SK-N-SH treated with all-trans-retinoic acid at 6 μM for 48 hours (cell line): ENCODE measurements around the gene CLIP1.

Experiments used
- ATAC-seq: fragments of 200-7000 bp; cut with Tn5 transposase; 3 replicates; pipeline ENCODE4 v1.9.1; 2020; ENCODE audit warnings: mild to moderate bottlenecking, moderate library complexity
- ARNTL ChIP-seq: fragments of 450-650 bp; formaldehyde crosslinking; IDR thresholded peaks from 2 replicates; pipeline ENCODE4 v1.5.0; 2020; ENCODE audit warnings: low read depth, mild to moderate bottlenecking, moderate library complexity, borderline replicate concordance
- BACH2 ChIP-seq: fragments of 250-450 bp; sonication (Bioruptor Pico); IDR thresholded peaks from 2 replicates; pipeline ENCODE4 v1.9.0; 2021; ENCODE audit warnings: mild to moderate bottlenecking, borderline replicate concordance
- CREB5 ChIP-seq: fragments of 250-450 bp; sonication (Bioruptor Pico); IDR thresholded peaks from 2 replicates; pipeline ENCODE4 v1.5.1; 2020; ENCODE audit warnings: low read depth, mild to moderate bottlenecking, moderate library complexity
- CSDC2 ChIP-seq: fragments of 250-450 bp; sonication (Bioruptor Pico); IDR thresholded peaks from 2 replicates; pipeline ENCODE4 v1.5.0; 2020; ENCODE audit warnings: mild to moderate bottlenecking, moderate library complexity
- CSRNP3 ChIP-seq: fragments of 250-450 bp; sonication (Bioruptor Pico); IDR thresholded peaks from 2 replicates; pipeline ENCODE4 v1.5.1; 2021; ENCODE audit warnings: mild to moderate bottlenecking, moderate library complexity
- ESRRG ChIP-seq: fragments of 250-450 bp; sonication (Bioruptor Pico); IDR thresholded peaks from 2 replicates; pipeline ENCODE4 v1.6.1; 2021; ENCODE audit warnings: mild to moderate bottlenecking
- GLIS3 ChIP-seq: fragments of 250-450 bp; sonication (Bioruptor Pico); IDR thresholded peaks from 2 replicates; pipeline ENCODE4 v1.5.0; 2020; ENCODE audit warnings: mild to moderate bottlenecking, moderate library complexity
- ISL1 ChIP-seq: fragments of 250-450 bp; sonication (Bioruptor Pico); IDR thresholded peaks from 2 replicates; pipeline ENCODE4 v2.1.2; 2022; ENCODE audit warnings: mild to moderate bottlenecking, moderate library complexity
- OSR1 ChIP-seq: fragments of 250-450 bp; sonication (Bioruptor Pico); IDR thresholded peaks from 2 replicates; pipeline ENCODE4 v1.8.0; 2022; ENCODE audit warnings: moderate library complexity, mild to moderate bottlenecking, inconsistent platforms
- PPARA ChIP-seq: fragments of 250-450 bp; sonication (Bioruptor Pico); IDR thresholded peaks from 2 replicates; pipeline ENCODE4 v1.5.0; 2020; ENCODE audit warnings: mild to moderate bottlenecking, borderline replicate concordance
- RARB ChIP-seq: fragments of 250-450 bp; sonication (Bioruptor Pico); IDR thresholded peaks from 2 replicates; pipeline ENCODE4 v1.8.0; 2021; ENCODE audit warnings: mild to moderate bottlenecking, moderate library complexity
- SNAI2 ChIP-seq: fragments of 250-450 bp; sonication (Bioruptor Pico); IDR thresholded peaks from 2 replicates; pipeline ENCODE4 v1.5.0; 2020; ENCODE audit warnings: mild to moderate bottlenecking, moderate library complexity
- TCF4 ChIP-seq: fragments of 250-450 bp; sonication (Bioruptor Pico); IDR thresholded peaks from 2 replicates; pipeline ENCODE4 v1.8.0; 2021; ENCODE audit warnings: mild to moderate bottlenecking, moderate library complexity, borderline replicate concordance
- ZFP3 ChIP-seq: fragments of 250-450 bp; sonication (Bioruptor Pico); IDR thresholded peaks from 2 replicates; pipeline ENCODE4 v1.5.0; 2020; ENCODE audit warnings: mild to moderate bottlenecking, moderate library complexity
- ZFP30 ChIP-seq: fragments of 450-650 bp; formaldehyde crosslinking; IDR thresholded peaks from 2 replicates; pipeline ENCODE4 v1.5.0; 2022; ENCODE audit warnings: mild to moderate bottlenecking, moderate library complexity
- ZNF565 ChIP-seq: fragments of 450-650 bp; formaldehyde crosslinking; conservative IDR thresholded peaks from 2 replicates; pipeline ENCODE4 v1.5.0; 2020; ENCODE audit warnings: low read depth, mild to moderate bottlenecking, moderate library complexity
- ZNF70 ChIP-seq: fragments of 450-650 bp; formaldehyde crosslinking; IDR thresholded peaks from 2 replicates; pipeline ENCODE4 v1.5.0; 2020; ENCODE audit warnings: mild to moderate bottlenecking, moderate library complexity
- ZNF8 ChIP-seq: fragments of 450-650 bp; formaldehyde crosslinking; IDR thresholded peaks from 2 replicates; pipeline ENCODE4 v1.5.0; 2020; ENCODE audit warnings: mild to moderate bottlenecking, moderate library complexity
- TF ChIP-seq, protein P1 (sequence below): fragments of 250-450 bp; sonication (Bioruptor Pico); IDR thresholded peaks from 2 replicates; pipeline ENCODE4 v1.8.0; 2021; ENCODE audit warnings: low read depth, mild to moderate bottlenecking, moderate library complexity, borderline replicate concordance
- TF ChIP-seq, protein P2 (sequence below): fragments of 250-450 bp; sonication (Bioruptor Pico); IDR thresholded peaks from 2 replicates; pipeline ENCODE4 v1.5.0; 2020; ENCODE audit warnings: mild to moderate bottlenecking, moderate library complexity
- TF ChIP-seq, protein P3 (sequence below): fragments of 250-450 bp; sonication (Bioruptor Pico); IDR thresholded peaks from 2 replicates; pipeline ENCODE4 v1.8.0; 2020; ENCODE audit warnings: mild to moderate bottlenecking, moderate library complexity, borderline replicate concordance

CLIP1 gene

DNA sequence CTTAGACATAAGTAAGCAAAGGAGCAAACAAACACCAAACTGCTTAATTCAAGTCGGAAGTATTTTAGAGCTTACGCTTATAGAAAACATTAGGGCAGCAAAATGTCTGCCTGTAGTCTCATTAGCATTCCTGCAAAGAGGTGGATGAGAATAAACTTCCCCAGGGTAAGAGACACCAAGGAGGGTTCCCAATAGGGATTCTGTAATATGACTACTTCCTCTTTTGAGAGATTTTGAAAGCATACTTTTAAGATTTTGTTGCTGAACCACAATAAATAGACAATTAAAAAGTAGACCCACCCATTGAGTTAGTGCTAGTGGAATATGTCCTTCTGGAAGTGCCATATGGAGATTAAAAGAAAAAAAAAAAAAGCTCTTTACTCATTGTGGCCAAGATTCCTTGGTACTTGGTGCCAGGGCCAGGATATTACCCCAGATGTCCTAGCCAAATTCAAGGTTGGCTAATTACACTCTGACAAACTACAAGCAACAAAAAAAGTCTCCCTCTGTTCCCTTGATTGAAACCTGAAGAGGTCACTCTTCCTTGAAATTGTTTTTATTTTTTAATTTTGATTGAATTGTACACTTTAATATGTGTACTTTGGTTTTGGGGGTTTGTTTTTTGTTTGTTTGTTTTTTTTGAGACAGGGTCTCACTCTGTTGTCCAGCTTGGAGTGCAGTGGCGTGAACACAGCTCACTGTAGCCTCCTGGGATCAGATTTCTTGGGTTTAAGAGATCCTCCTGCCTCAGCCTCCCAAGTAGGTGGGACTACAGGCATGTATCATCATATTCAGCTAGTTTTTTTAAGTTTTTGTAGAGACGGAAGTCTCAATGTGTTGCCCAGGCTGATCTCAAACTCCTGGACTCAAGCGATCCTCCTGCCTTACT is 8.7 kb downstream of the CLIP1 start:
- no peak for ATAC-seq
- TF ChIP-seq, protein P1, sequence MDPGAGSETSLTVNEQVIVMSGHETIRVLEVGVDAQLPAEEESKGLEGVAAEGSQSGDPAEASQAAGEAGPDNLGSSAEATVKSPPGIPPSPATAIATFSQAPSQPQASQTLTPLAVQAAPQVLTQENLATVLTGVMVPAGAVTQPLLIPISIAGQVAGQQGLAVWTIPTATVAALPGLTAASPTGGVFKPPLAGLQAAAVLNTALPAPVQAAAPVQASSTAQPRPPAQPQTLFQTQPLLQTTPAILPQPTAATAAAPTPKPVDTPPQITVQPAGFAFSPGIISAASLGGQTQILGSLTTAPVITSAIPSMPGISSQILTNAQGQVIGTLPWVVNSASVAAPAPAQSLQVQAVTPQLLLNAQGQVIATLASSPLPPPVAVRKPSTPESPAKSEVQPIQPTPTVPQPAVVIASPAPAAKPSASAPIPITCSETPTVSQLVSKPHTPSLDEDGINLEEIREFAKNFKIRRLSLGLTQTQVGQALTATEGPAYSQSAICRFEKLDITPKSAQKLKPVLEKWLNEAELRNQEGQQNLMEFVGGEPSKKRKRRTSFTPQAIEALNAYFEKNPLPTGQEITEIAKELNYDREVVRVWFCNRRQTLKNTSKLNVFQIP: no peak
- no peak for TF ChIP-seq CSRNP3 (CRISPR knock-in tag)
- TF ChIP-seq CSDC2 (CRISPR knock-in tag): no peak
- TF ChIP-seq ZNF565 (CRISPR knock-in tag): no peak
- TF ChIP-seq ESRRG (CRISPR knock-in tag): no peak
- TF ChIP-seq TCF4 (CRISPR knock-in tag): no peak
- no peak for TF ChIP-seq ARNTL (CRISPR knock-in tag)
- no peak for TF ChIP-seq GLIS3

GRCh38 chr12:122412851-122413433 is 9.5 kb downstream of the CLIP1 start:
- TF ChIP-seq, protein P2, sequence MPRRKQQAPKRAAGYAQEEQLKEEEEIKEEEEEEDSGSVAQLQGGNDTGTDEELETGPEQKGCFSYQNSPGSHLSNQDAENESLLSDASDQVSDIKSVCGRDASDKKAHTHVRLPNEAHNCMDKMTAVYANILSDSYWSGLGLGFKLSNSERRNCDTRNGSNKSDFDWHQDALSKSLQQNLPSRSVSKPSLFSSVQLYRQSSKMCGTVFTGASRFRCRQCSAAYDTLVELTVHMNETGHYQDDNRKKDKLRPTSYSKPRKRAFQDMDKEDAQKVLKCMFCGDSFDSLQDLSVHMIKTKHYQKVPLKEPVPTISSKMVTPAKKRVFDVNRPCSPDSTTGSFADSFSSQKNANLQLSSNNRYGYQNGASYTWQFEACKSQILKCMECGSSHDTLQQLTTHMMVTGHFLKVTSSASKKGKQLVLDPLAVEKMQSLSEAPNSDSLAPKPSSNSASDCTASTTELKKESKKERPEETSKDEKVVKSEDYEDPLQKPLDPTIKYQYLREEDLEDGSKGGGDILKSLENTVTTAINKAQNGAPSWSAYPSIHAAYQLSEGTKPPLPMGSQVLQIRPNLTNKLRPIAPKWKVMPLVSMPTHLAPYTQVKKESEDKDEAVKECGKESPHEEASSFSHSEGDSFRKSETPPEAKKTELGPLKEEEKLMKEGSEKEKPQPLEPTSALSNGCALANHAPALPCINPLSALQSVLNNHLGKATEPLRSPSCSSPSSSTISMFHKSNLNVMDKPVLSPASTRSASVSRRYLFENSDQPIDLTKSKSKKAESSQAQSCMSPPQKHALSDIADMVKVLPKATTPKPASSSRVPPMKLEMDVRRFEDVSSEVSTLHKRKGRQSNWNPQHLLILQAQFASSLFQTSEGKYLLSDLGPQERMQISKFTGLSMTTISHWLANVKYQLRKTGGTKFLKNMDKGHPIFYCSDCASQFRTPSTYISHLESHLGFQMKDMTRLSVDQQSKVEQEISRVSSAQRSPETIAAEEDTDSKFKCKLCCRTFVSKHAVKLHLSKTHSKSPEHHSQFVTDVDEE (CRISPR knock-in tag): no peak
- TF ChIP-seq ISL1 (CRISPR knock-in tag) (no peak), RARB (CRISPR knock-in tag) (no peak), ZNF70 (CRISPR knock-in tag) (no peak), ZFP30 (CRISPR knock-in tag) (no peak), SNAI2 (CRISPR knock-in tag) (no peak), ZNF8 (CRISPR knock-in tag) (no peak), ARNTL (CRISPR knock-in tag) (no peak), GLIS3 (no peak), OSR1 (CRISPR knock-in tag) (no peak), TCF4 (CRISPR knock-in tag) (no peak), ZNF565 (CRISPR knock-in tag) (no peak), CSDC2 (CRISPR knock-in tag) (no peak), PPARA (CRISPR knock-in tag) (no peak), ZFP3 (CRISPR knock-in tag) (no peak), BACH2 (CRISPR knock-in tag) (no peak), CSRNP3 (CRISPR knock-in tag) (no peak), CREB5 (CRISPR knock-in tag) (no peak)
- TF ChIP-seq, protein P1: no peak
- TF ChIP-seq, protein P3, sequence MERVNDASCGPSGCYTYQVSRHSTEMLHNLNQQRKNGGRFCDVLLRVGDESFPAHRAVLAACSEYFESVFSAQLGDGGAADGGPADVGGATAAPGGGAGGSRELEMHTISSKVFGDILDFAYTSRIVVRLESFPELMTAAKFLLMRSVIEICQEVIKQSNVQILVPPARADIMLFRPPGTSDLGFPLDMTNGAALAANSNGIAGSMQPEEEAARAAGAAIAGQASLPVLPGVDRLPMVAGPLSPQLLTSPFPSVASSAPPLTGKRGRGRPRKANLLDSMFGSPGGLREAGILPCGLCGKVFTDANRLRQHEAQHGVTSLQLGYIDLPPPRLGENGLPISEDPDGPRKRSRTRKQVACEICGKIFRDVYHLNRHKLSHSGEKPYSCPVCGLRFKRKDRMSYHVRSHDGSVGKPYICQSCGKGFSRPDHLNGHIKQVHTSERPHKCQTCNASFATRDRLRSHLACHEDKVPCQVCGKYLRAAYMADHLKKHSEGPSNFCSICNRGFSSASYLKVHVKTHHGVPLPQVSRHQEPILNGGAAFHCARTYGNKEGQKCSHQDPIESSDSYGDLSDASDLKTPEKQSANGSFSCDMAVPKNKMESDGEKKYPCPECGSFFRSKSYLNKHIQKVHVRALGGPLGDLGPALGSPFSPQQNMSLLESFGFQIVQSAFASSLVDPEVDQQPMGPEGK (CRISPR knock-in tag): no peak
- ATAC-seq: no peak
